Hepatocyte (in vitro differentiated cells): ENCODE data around the gene MAST2. TPM values are rescaled to one million over a fixed set of nuclear protein-coding genes. Genes with fewer than 3 reads are reported as not detected.

Experiments
- DNase-seq: peaks from one replicate; pipeline ENCODE4 v3.0.0-alpha.2; 2016; ENCODE audit warnings: low spot score
- H2AFZ ChIP-seq: fragments of 200-600 bp; sonication (generic); 2 replicates; pipeline ENCODE4 v1.6.0; 2016; ENCODE audit warnings: antibody characterized with exemption, mild to moderate bottlenecking
- H3K27ac ChIP-seq: fragments of 200-600 bp; sonication (generic); 2 replicates; pipeline ENCODE4 v1.5.1; 2016; ENCODE audit warnings: mild to moderate bottlenecking
- H3K27me3 ChIP-seq: fragments of 200-600 bp; sonication (generic); 2 replicates; pipeline ENCODE4 v1.6.1; 2016
- H3K36me3 ChIP-seq: fragments of 200-600 bp; sonication (generic); replicated peaks from 2 replicates; pipeline ENCODE4 v1.5.1; 2016; ENCODE audit warnings: low read depth; ENCODE audit not compliant: insufficient read depth
- H3K4me1 ChIP-seq: fragments of 200-600 bp; sonication (generic); 2 replicates; pipeline ENCODE4 v1.5.1; 2016; ENCODE audit warnings: mild to moderate bottlenecking, moderate library complexity; ENCODE audit not compliant: insufficient read depth
- H3K4me2 ChIP-seq: fragments of 200-600 bp; sonication (generic); 2 replicates; pipeline ENCODE4 v1.6.0; 2016
- H3K4me3 ChIP-seq: fragments of 200-600 bp; sonication (generic); 2 replicates; pipeline ENCODE4 v1.5.1; 2016; ENCODE audit warnings: mild to moderate bottlenecking
- H3K79me2 ChIP-seq: fragments of 200-600 bp; sonication (generic); 2 replicates; pipeline ENCODE4 v1.6.0; 2017; ENCODE audit warnings: mild to moderate bottlenecking
- H3K9me2 ChIP-seq: fragments of 200-600 bp; sonication (generic); replicated peaks from 2 replicates; pipeline ENCODE4 v1.6.0; 2017; ENCODE audit warnings: mild to moderate bottlenecking; ENCODE audit not compliant: insufficient read depth
- H3K9me3 ChIP-seq: fragments of 200-600 bp; sonication (generic); 2 replicates; pipeline ENCODE4 v1.5.1; 2016; ENCODE audit warnings: low read depth, mild to moderate bottlenecking
- H4K20me1 ChIP-seq: fragments of 200-600 bp; sonication (generic); 2 replicates; pipeline ENCODE4 v1.6.0; 2016; ENCODE audit warnings: mild to moderate bottlenecking; ENCODE audit not compliant: insufficient read depth, poor library complexity, severe bottlenecking
- CTCF ChIP-seq: fragments of 200-600 bp; sonication (generic); IDR thresholded peaks from 2 replicates; pipeline ENCODE4 v1.5.1; 2016; ENCODE audit warnings: antibody characterized with exemption, mild to moderate bottlenecking; ENCODE audit not compliant: poor library complexity
- EZH2 ChIP-seq: fragments of 200-600 bp; sonication (generic); IDR thresholded peaks from 2 replicates; pipeline ENCODE4 v1.6.1; 2016; ENCODE audit warnings: antibody characterized with exemption, mild to moderate bottlenecking, borderline replicate concordance
- EZH2phosphoT487 ChIP-seq: fragments of 200-600 bp; sonication (generic); IDR thresholded peaks from one replicate; pipeline ENCODE4 v1.6.1; 2018; ENCODE audit warnings: antibody characterized with exemption, mild to moderate bottlenecking, low read depth, moderate library complexity; ENCODE audit not compliant: unreplicated experiment, severe bottlenecking
- WGBS: methylation state at CpG from one replicate; pipeline ENCODE4 v1.1.6; 2016; ENCODE audit warnings: low lambda C conversion rate; ENCODE audit errors: missing lambda C conversion rate; 5-methylcytosine and 5-hydroxymethylcytosine counted together
- polyA plus RNA-seq: library from polyadenylated mRNA; unstranded; fragments of >200 nt; fragmentation: Nextera tagmentation; extraction: Ambion mirVana; gene quantifications from 2 replicates; pipeline ENCODE4 v1.2.1, GENCODE V29; 2016
- total RNA-seq: library from RNA; depleted of rRNA; stranded (reverse); fragments of >200 nt; gene quantifications from 2 replicates; pipeline ENCODE4 v1.2.3, GENCODE V29; 2014

MAST2 gene
- total and polyA plus RNA-seq, 2 experiments from 2014 or later = 25.8 to 33.5 TPM

DNA sequence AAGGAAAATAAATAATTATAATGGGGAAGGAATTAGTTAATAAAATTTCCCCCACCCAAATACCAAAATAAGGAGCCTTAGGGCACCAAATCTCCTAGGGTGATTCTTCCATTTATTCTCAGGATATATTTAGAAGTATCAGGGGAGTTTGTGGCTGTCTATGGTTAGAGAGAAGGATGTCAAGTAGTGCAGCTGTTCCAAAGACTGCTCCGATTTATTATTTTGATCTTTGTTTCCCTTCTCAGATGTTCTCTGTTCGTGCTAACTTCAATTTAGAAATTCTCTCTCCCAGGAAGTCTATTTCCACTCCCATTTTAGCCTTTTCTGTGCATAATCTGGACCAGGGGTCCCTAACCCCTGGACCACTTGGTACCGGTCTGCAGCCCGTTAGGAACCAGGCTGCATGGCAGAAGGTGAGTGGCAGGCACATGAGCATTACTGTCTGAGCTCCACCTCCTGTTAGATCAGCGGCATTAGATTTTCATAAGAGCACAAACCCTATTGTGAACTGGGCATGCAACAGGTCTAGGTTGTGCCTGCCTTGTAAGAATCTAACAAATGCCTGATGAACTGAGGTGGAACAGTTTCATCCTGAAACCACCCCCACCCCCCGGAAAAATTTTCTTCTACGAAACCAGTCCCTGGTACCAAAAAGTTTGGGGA, 9.3 kb upstream of the MAST2 start:
- Histone ChIP-seq H3K9me3 (no peaks in the 10 kb centered on the region), H2AFZ (no peak overlapping the region), H3K27ac (no peak overlapping the region), H3K79me2 (no peaks in the 10 kb centered on the region), H4K20me1 (no peaks in the 10 kb centered on the region), H3K27me3 (no peaks in the 10 kb centered on the region), H3K9me2 (no peaks in the 10 kb centered on the region), H3K36me3 (no peaks in the 10 kb centered on the region), H3K4me3 (no peak overlapping the region), H3K4me2 (no peak overlapping the region), H3K4me1 (no peaks in the 10 kb centered on the region)
- TF ChIP-seq CTCF = no peak
- no peak for TF ChIP-seq EZH2phosphoT487
- no peak for TF ChIP-seq EZH2
- 81% methylated on average over 7 of the region's 7 CpGs for WGBS
- no peak for DNase-seq

- no peak overlapping the region for H3K4me3 ChIP-seq
- no peaks in the 10 kb centered on the region for H4K20me1 ChIP-seq
- no peaks in the 10 kb centered on the region for H3K4me1 ChIP-seq
- H2AFZ ChIP-seq = no peak overlapping the region
- H3K36me3 ChIP-seq = no peaks in the 10 kb centered on the region
- no peak for TF ChIP-seq CTCF
- no peak for TF ChIP-seq EZH2
- no peak for TF ChIP-seq EZH2phosphoT487
- no peak overlapping the region for H3K27ac ChIP-seq
- H3K79me2 ChIP-seq = no peaks in the 10 kb centered on the region
- no peak for DNase-seq
- 63% methylated on average over 2 of the region's 2 CpGs for WGBS
- H3K9me2 ChIP-seq = no peaks in the 10 kb centered on the region
- H3K27me3 ChIP-seq = no peaks in the 10 kb centered on the region
- no peak overlapping the region for H3K4me2 ChIP-seq
- no peaks in the 10 kb centered on the region for H3K9me3 ChIP-seq
These were observed 7.0 kb upstream of the MAST2 start for GRCh38 chr1:45796381-45796780.

GRCh38 chr1:45796946-45797345, 6.5 kb upstream of the MAST2 start:
- H3K27ac ChIP-seq = no peak overlapping the region
- WGBS = 74% methylated on average over 9 of the region's 9 CpGs
- H3K36me3 ChIP-seq = no peaks in the 10 kb centered on the region
- H3K9me3 ChIP-seq = no peaks in the 10 kb centered on the region
- H3K79me2 ChIP-seq = no peaks in the 10 kb centered on the region
- no peaks in the 10 kb centered on the region for H4K20me1 ChIP-seq
- H3K4me1 ChIP-seq = no peaks in the 10 kb centered on the region
- no peaks in the 10 kb centered on the region for H3K9me2 ChIP-seq
- H2AFZ ChIP-seq = no peak overlapping the region
- H3K27me3 ChIP-seq = no peaks in the 10 kb centered on the region
- H3K4me3 ChIP-seq = no peak overlapping the region
- H3K4me2 ChIP-seq = no peak overlapping the region
- DNase-seq = no peak
- no peak for TF ChIP-seq EZH2
- no peak for TF ChIP-seq CTCF
- TF ChIP-seq EZH2phosphoT487 = no peak
